GM18867 (cell line): ENCODE data around the gene ATP9A.
"Not testable (repeated sequence)": the region's sequence is repeated elsewhere in the genome, so short reads cannot be mapped to it uniquely, and the experiment has no call there.

Experiments
- ATAC-seq: cut with Tn5 transposase; IDR thresholded peaks from one replicate; pipeline ENCODE4 v1.9.1; 2021; ENCODE audit warnings: mild to moderate bottlenecking, moderate library complexity; ENCODE audit not compliant: unreplicated experiment

ATP9A gene

DNA sequence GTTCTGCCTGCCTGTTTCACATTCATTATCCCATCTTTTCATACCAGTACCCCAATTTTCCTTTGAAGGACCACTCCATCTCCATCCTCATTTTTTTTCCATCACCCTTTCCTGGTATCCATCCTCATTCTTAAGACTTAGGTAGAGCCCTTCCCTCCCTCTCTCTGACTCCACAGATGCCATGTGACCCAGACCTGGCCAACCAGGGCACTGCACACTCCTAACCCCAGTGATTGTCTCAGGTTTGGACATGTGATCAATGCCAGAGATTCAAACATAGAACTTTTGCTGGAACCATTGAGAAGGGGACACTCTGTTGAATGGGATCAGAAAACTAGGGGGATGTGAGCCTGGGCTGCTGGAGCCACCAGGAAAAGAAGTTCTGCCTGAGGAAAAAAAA, 186.6 kb downstream of the ATP9A start:
- no peak for ATAC-seq

DNA sequence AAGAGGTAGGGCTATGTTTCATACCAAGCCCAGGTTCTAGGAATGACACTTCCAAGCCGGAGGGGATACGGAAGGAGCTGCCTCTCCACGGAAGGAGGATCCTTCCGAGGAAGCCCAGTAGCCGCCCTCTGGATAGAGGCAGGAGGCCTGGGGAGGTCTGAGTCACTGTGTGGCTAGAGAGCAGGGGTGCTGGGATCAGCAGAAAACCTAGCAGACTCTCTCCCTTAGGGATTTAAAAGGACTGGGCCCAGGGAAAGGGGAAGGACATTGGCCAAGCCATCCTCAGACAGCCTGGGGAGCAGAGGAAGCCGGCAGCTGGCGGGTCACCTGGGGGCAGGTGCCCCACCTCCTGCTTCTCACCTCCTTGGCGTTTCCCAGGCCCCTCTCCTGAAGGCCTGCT, 189.1 kb downstream of the ATP9A start:
- no peak for ATAC-seq

DNA sequence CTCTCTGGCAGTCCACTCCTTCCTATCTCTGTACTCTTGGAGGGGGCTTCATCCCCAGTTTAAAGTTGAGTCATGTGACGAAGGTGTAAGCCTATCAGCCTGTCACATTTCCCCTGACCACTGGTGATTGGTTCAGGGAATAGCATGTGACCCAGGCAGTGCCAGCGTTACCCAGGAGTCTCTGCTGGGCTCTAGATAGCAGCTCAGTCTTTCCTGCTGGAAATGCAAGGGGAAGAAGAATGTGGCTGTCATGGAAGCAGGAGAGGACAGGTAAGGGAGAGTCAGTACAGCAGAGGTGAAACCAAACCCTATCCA, 190.1 kb downstream of the ATP9A start:
- no peak for ATAC-seq

DNA sequence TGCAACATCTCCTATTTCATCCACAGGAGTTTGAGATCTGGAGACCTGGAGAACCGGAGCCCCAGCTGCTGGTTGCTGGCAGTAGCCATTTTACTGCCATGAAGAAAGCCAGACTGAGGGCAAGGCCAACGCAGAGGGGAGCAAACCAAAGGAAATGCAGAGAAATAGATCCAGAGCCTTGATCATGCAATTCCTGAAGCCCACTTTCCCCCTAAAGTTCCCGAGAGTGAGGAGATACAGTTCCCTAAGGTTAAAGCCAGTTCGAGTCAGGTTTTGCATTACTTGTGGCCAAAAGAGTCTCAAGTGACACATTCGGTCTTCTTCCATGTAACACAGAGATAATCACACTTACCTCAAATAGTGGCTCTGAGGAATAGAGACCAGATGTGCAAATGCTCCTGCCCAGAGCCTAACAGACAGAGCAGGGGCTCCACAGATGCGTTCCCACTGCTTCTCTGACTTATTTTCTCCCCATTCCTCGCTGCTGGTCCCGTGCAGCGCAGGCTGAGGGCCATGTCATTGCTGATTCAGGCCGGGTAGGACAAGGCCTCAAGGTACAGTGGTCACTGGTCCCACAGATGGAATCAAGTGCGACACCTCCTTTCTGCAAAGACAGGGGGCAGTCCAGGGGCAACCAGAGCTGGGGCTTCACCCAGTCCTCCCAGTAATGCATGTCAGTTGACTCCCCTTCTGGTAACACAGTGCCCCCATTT, 190.6 kb downstream of the ATP9A start:
- no peak for ATAC-seq

DNA sequence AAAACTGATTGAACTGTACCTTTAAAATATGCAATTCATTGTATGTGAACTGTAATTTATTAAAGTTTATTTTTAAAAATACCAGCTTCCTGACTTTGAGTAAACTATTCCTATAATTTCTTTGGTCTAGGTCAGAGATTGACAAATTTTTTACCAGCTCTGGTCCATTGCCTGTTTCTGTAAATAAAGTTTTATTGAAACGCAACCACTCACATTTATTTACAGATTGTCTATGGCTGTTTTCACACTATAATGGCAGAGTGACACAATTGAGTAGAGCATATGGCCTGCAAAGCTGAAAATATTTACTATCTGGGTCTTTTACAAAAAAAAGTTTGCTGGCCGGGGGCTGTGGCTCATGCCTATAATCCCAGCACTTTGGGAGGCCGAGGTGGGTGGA, 192.7 kb downstream of the ATP9A start:
- ATAC-seq = no peak

DNA sequence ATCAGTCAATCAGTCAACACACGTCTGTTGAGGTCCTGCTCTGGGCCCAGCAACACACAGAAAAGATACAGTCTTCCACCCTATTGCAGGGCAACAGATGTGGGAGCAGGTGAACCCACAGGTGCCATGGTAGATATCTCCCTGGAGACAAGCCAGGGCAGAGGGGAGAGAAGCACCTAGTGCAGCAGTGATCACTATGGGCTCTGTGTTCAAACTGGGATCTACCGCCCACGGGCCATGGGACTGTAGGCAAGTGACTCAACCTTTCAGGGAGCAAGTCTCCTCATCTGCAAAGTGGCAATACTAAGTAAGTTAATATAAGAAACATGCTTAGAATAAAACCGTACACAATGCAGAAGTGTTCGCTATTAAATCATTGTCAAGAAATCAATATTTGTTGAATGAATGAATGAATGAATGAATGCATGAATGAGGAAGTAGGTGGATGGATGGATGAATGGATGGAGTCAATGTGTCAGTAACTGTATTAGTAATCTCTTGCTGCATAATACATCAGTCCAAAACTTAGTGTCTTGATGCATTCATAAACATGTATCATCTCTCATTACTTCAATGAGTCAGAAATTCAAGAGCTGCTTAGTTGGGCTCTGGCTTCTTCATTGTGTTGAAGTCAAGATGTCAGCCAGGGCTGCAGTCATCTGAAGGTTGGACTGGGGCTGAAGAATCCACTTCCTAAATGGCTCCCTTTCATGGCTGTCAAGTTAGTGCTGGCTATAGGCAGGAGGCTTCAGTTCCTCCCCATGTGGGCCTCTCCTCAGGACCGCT, 193.7 kb downstream of the ATP9A start:
- no peak for ATAC-seq

DNA sequence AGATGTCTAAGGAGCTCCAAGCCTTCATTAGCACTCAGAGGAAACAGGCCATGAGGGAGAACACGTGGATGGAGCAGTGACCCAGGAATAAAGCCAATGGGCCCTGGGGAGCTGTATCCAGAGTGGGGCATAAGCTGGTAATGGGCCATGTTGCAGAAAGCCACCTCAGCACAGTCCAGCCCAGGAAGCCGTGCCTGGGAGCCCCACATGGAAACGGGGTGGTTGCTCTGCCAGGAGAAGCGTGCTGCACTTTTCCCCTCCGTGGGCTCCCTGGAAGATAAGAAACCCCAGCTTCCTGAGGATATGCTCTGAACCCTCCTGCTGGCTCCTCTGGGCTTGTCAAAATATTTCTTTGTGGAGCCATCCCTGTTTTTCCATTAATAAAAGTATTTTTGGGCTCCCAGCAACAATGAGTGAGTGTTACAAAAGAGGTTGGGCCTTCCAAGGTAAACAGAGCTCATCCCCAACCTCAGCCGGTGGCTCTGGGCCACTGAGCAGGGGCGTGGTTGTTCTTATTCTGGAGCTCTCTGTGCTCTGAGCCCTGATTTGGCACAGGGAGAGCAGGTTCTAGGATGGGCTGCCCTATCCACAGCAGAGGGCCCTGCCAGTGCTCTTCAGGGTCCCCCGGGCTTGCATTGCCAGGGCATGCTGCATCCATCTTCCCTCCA, 194.5 kb downstream of the ATP9A start:
- no peak for ATAC-seq

DNA sequence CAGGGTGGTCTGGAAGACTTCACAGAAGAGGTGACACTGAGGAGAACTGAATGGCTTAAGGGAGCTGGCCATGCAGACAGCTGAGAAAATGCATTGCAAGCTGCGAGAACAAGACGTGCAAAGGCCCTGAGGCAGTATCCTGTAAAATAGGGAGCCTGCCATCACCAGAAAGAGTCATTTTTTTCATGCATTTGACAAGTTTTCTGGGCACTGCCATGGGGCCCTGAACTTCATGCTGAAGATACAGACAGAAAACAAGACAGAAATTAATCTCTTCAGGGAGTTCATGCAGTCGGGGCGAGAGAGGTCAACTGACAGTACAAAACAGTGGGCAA, 196.8 kb downstream of the ATP9A start:
- no peak for ATAC-seq

DNA sequence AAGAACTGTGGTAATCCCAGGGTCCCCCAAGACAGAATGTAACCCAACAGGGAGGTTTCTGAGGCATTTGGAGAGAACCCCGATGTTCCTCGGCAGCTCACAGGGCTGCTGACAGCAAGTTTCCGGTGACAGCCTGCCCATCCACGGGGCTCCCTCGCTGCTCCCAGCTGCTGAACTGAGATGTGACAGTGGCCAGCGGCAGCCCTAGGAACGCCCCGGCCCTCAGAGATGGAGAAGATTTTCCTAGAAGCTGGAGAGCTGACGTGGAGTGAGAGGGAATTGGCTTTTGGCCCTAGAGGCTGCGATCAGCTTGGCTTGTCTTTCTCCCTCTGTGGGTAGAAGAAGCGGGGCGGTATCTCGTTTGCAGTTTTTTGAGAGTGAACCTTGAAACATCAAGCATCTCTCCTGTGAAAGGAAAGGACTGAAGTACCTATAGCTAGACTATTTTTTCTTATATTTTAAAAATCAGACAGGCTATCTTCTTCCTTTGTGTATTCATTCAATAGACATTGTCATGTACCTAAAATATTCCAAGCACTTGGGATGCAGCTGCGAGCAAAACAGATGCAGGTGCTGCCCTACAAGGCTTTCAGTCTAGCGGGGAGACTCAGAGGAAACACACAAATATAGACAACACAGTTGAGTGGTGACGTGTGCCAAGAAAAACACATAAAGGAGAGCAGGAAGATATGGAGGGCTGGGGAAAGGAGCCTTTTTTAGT, 197.3 kb downstream of the ATP9A start:
- ATAC-seq = no peak

DNA sequence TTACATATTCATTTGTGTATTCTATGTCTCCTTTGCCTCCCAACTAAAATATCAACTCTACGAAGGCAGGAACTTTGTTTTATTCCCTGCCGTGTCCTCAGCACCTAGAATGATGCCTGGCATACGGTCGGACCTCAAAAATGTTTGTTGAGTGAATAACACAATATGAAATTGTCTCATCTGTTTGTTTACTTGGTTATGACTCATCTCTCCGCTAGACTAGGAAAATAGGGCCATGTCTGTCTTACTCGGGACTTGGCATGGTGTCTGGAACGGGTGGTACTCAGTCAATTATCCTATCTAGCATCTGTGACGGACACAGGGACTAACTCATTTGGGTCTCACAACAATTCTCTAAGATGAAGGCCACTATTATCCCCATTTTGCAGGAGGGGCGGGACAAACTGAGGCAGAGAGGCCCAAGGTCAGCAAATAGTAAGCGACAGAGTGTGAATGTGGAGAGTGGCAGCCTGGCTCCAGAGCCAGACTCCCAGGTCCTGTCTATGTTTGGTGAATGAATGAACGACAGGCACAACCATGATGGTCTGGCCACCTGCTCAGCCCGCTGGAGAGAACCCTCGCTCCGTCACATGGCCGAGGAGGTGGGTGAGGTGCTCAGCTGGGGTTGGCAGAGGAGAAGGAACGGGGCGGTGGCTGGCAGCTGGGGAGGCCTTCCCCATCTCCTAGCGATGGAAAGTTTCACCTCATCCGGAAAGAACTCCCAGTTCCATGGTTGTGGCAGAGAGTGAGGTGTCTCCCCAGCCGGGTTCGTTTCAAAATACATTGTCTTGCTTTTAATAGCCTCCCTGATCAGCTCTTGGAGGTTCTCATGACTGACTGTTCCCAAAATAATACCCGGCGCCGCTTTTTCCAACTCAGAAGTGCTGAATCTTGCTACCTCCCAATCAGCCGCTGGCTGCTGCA, 198.1 kb downstream of the ATP9A start:
- ATAC-seq = no peak

DNA sequence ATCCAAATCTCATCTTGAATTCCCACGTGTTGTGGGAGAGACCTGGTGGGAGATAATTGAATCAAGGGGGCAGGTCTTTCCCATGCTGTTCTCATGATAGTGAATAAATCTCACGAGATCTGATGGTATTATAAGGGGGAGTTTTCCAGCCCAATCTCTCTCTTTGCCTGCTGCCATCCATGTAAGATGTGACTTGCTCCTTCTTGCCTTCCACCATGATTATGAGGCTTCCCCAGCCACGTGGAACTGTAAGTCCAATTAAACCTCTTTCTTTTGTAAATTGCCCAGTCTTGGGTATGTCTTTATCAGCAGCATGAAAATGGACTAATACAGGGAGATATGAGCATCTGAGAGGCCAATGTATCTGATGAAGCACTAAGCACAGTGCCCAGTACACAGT, 199.7 kb downstream of the ATP9A start:
- not testable (repeated sequence) for ATAC-seq

DNA sequence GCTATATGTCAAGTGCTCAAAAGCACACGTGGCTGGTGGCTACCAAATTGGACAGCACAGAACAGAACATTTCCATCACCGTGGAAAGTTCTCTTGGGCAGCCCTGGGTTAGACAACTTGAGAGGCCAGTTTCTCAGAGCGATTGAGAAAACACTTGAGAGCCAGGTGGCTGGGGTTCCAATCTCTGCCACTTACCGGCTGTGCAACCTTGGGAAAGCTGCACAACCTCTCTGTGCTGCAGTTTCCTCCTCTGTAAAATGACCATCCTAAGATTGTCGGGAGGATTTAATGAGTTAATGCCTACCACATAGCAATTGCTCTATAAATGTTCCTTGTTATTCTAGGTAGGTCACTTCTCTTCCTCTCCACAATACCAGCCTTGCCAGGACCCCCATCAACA, 200.6 kb downstream of the ATP9A start:
- ATAC-seq = no peak

DNA sequence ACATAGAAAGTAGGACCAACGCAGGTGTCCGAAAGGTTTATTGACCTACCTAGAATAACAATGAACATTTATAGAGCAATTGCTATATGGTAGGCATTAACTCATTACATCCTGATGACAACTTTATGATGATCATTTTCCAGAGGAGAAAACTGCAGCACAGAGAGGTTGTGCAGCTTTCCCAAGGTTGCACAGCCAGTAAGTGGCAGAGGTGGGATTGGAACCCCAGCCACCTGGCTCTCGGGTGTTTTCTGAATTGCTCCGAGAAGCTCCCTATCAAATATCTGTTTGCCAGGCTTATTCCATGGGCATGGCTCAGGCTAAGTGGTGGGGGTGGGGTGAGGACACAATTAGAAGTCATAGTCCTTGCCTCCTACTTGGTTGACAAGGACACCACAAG, 201.6 kb downstream of the ATP9A start:
- ATAC-seq = no peak

DNA sequence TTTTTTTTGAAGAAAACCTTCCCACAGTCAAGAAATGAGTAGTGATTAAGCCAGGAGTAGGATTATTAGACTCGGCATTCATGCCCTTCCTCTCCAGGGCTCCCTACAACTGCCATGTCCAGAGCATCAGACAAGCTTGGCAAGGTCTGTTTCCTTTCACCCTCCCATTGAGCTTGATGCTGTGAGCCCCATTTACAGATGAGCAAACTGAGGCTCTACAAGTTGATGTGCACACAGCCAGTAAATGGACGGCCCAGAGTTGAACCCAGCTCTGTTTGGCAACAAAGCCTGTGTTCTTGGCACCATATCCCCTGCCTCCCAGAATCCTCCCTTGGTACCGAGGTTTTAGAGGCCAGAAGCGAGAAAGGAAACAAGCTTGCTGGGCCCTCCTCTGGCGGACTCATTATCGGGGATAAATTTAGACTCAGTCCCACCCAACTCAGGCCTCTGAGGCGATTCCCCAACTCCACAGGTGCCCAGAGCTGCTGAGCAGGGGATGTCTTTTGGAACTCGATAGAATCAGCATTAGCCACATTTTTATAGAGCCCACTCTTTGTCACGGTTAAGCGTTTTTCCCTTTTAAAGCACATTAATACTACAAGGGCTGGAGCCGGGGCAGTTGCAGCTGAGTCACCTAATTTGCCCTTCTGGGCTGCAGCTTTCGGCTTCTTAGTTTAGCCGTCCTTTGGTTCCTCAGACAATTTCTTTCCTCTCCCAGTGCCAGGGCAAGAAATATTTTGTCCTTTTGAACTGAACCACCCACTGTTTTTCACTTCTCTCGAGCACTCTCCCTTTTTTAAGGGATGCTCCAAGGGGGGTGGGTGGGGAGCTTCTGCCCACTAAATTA, 202.7 kb downstream of the ATP9A start:
- ATAC-seq = no peak

DNA sequence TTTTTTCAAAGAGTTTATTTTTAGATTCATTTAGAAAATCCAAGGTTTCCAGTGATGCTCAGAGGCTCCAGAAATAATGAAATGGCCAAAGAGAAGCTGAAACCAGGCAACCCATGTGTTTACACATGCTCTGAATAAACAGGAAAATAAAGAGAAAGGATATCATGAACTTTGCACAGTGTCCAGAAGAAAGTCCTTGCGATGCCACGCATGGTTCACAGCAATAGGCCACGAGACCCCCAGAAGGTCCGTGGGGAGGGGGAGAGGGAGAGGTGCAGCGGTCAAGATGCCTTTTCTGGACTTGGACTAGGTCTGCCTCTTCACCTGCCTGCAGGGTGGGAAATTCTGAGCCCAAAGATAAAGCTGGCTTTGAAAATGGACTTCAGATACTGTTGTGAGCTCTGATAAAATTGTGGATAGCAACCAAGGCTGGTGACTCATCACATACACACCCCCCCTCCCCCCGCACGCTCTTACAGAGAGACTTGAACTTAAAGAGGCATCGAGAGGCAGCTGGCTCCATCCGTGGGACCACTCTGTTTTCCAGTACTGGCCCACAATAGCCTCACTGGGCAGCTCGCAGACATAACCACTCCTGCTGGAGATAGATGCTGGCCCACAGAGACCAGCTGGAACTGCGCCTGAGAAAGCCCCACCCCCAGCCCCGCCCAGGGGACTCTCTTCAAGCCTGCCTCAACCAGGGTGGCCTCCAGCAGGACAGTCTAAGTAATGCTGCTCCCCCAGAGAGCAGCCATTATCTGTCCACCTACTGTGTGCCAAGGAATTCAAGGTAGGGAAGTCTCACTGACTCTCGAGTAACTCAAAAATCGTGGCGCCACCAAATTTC, 204.5 kb downstream of the ATP9A start:
- no peak for ATAC-seq

DNA sequence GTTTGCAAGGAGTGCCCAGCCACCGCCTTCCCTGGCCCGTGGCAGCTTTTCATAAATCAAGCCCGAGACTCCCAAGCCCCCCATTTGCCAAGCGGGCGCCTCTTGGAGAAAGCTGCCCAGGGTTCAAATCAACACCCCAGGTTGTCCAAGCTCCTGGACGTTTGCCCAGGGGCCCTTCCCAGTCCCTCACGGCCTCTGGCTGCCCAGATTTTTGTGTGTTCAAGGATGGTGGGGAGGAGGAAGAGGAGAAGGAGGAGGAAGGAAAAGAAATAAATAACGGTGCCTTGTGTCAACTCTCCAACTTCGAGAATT, 205.1 kb downstream of the ATP9A start:
- ATAC-seq = no peak

DNA sequence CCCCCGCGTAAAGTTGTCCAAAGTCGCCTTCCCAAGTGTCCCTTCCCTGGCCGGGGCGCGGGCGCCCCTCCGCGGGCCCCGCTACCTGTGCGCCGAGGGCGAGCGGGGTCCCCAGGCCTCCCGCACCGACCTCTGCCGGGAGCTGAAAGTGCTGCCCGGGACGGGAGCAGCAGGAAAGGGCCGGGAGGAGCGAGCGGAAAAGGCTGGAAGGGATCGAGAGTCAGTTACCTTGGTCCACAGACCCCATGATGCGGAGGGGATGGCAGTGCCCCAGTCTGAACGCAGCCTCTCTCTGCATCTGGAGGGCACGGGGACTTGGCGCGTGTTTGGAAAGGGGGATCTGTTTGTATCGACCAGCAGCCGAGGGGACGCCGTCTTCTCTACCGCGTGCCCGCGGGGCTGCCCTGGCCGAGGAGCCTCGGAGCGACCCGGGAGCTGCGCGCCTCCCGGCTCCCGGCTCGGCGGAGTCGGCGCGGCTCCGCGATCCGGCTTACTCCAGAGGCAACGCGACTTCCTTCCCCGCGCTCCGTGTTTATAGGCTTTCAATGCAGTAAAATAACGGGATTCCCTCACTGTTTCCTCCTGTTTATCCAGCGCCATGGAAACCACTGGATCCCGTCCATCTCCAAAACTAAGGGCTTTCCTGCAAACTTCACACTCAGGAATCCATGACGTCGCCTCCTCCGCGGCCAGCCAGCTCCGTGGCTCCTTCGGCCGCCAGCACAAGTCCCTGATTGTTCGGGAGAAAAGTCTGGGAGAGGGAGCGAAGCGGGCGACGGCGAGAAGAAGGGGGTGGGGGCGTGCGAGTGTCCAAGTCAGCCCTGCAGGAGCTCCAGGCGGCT, 205.6 kb downstream of the ATP9A start:
- no peak for ATAC-seq

DNA sequence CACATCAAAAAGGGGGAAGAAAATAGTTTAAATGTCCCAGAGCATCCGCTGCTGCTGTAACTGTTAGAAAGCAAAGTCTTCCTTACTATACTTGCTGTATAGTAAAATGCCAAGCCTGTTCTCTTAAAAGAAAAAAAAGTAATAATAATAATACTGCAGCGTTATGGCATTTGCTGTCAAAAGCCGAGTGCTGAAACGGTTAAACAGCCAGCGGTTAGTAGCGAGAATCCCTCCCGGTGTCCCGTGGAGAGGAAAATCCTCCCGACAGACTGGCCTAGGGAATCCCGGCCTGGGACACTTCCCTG, 206.2 kb downstream of the ATP9A start:
- no peak for ATAC-seq
